LNCAP (cell line): Measurements from ENCODE around the gene PRF1.

Experiments used
- CTCF ChIP-seq: fragments of 450-650 bp; IDR thresholded peaks from 2 replicates; pipeline ENCODE4 v1.5.1; 2017; ENCODE audit warnings: mild to moderate bottlenecking

PRF1 gene

GRCh38 chr10:70587045-70587658 lies 15.4 kb downstream of the PRF1 start:
- no peak for TF ChIP-seq CTCF

GRCh38 chr10:70586348-70586930 lies 16.1 kb downstream of the PRF1 start:
- no peak for TF ChIP-seq CTCF

- TF ChIP-seq CTCF = no peak
Observed at GRCh38 chr10:70585578-70586169, 16.9 kb downstream of the PRF1 start.

- TF ChIP-seq CTCF = no peak
Observed at GRCh38 chr10:70584909-70585544, 17.5 kb downstream of the PRF1 start.

- no peak for TF ChIP-seq CTCF
Observed at GRCh38 chr10:70584366-70584765, 18.2 kb downstream of the PRF1 start.

GRCh38 chr10:70583669-70584037 lies 18.9 kb downstream of the PRF1 start:
- no peak for TF ChIP-seq CTCF

GRCh38 chr10:70582793-70583668 lies 19.5 kb downstream of the PRF1 start:
- TF ChIP-seq CTCF = no peak
